ENCODE measurements around the gene MEGF11.

DNA sequence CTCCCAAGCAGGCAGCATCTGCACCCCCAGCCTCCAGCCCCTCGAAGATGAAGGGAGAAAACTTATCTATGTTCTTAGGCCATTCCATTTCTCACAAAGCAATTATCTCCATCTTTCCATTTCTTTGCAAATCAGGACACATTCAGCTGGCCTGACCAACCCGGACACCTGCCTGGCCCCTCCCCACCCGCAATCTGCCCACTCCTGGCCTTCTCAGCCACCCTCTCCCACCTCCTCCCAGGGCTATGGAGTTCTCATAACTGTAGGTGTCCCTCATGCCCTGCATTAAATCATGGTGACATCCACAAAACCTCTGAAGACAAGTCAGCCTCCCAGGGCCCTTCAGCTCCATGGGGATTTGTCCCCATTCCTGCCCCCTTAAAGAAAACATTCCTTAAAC lies 119.3 kb downstream of the MEGF11 start:
- TF ChIP-seq, protein P1, sequence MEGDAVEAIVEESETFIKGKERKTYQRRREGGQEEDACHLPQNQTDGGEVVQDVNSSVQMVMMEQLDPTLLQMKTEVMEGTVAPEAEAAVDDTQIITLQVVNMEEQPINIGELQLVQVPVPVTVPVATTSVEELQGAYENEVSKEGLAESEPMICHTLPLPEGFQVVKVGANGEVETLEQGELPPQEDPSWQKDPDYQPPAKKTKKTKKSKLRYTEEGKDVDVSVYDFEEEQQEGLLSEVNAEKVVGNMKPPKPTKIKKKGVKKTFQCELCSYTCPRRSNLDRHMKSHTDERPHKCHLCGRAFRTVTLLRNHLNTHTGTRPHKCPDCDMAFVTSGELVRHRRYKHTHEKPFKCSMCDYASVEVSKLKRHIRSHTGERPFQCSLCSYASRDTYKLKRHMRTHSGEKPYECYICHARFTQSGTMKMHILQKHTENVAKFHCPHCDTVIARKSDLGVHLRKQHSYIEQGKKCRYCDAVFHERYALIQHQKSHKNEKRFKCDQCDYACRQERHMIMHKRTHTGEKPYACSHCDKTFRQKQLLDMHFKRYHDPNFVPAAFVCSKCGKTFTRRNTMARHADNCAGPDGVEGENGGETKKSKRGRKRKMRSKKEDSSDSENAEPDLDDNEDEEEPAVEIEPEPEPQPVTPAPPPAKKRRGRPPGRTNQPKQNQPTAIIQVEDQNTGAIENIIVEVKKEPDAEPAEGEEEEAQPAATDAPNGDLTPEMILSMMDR (IDR thresholded peaks at IDR 0.05) = no peak
- TF ChIP-seq POLR2A (IDR thresholded peaks at IDR 0.05) = no peak
